GM12892 (cell line): ENCODE results near the gene TAMALIN.

Source experiments
- DNase-seq: peaks from one replicate; pipeline ENCODE4 v3.0.0; 2011; ENCODE audit not compliant: insufficient read length
- FAIRE-seq: peaks from 2 replicates; lab custom pipeline; 2011; peaks lifted over from hg19 to GRCh38; lab: Jason Lieb, UNC
- POLR2A ChIP-seq: IDR thresholded peaks from 2 replicates; pipeline ENCODE4 v1.6.1; 2011; ENCODE audit warnings: low read depth, low read length, control low read depth
- POLR2AphosphoS5 ChIP-seq: IDR thresholded peaks from 2 replicates; pipeline ENCODE4 v1.6.1; 2011; ENCODE audit warnings: low read depth, low read length, control low read depth
- TAF1 ChIP-seq: IDR thresholded peaks from 2 replicates; pipeline ENCODE4 v1.6.1; 2011; ENCODE audit warnings: low read depth, mild to moderate bottlenecking, control low read depth, low read length, borderline replicate concordance

TAMALIN gene

DNA sequence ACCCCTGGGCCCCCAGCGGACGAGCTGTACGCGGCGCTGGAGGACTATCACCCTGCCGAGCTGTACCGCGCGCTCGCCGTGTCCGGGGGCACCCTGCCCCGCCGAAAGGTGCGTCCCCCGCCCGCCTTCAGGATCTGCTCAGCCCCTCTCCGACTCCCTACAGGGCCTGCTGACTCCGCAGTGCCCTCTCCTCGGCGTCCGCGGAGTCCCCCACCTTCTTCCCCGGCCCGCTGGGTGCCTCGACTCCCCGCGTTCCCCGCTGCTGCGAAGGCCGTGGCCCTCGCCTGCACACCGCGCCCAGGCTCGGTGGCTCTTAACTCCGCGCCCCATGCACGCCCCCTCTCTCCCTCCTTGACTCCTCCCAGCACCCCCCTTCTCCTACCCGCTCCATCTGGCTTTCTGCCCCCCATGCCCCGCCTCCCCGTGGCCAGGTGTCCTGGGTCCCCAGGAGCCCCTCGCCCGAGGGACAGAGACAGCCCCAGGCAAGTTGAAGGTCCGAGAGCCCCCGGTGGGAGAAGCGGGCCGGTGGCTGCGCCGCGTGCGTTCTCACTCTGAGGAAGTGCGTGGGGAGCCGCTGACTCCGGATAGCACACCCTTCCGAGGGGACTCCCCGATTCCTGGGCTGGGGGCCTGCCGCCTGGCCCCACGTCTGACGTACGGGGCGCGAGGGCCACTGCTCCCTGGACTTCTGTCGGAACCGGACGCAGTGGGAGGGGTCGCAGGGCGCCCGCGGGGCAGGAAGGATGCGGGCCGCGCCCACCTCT, 594 bp downstream of the TAMALIN start:
- no peak for FAIRE-seq
- DNase-seq, result no peak
- TF ChIP-seq POLR2A, result no peak
- TF ChIP-seq POLR2AphosphoS5, result no peak
- TF ChIP-seq TAF1, result no peak

DNA sequence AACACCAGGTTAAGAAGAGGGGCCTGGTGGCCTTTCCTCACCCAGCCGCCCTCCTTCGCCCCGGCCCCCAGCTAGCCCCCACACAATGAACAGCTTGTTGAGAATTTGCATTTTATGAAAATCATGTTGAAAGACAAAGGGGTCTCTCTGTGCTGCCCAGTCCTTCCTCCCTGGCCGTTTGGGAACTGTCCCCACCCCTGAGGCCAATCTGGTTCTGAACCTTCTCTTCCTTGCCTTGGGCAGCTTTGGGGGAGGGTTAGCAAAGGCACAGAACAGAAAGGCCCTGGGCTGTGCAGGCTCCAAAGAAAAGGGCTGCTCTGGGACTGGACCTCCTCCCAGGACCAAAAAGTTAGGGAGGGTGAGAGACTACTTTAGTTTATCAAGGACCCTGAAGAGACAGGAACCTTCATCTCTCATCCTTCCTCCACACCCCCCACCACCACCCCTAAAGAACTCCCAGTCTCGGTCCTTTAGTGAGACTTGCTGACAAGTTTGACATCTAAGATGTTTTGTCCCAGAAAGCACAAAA, 1.3 kb downstream of the TAMALIN start:
- TF ChIP-seq TAF1 (no peak), POLR2A (no peak), POLR2AphosphoS5 (no peak)
- DNase-seq (no peak), FAIRE-seq (no peak)

DNA sequence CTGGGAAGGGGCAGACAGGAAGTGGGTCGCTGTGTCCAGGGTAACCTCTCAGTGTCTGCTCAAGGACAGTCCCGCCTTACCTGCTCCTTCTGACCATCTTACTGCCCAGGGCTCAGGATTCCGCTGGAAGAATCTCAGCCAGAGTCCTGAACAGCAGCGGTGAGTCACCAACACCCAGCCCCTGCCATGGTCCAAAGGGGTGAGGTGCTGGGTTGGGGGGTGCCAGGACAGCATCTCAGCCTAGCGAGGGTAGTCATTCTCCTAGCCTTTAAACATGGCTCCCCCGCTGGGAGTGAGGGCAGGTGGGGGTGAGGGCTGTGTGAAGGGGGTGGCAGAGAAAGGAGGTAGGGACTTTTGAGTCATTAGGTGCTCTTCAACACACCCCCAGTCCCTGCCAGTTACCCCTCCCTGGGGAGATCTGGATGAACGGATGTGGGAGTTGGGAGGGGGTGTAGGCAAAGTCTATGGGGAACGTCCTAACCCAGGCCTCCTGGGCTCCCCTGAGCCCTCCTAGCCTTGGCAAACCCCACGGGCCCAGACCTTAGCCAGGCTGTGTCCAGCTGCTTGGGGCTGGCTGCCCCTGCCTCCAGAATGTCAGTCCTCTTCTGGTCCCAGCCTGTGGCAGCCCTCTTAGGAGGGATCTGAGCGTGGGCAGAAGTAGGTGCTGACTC, 2.5 kb downstream of the TAMALIN start:
- DNase-seq (no peak), FAIRE-seq (no peak)
- TF ChIP-seq POLR2AphosphoS5 (no peak), TAF1 (no peak), POLR2A (no peak)

DNA sequence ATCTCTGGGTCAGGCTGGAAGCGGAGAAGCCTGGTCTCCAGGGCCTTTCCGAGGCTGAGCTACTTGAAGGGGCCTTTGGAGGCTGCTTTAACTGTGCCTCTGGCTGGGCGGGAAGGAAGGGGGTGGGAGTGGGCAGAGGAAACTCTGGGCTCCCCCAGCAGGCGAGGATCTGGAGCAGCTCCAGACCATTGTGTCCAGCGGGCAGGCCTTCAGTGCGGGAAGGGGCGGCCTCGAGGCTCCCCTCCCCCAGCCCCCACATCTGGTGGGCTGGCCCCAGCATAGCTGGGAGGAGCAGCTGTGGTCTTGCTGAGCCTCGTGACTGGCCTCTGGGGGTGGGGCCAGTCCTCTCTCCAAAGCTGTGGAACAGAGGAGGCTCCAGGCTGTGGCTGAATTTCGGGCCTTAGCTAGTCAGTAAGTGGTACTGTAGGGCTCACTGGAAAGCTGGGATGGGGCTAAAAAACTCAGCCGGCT, 3.4 kb downstream of the TAMALIN start:
- FAIRE-seq, result no peak

DNA sequence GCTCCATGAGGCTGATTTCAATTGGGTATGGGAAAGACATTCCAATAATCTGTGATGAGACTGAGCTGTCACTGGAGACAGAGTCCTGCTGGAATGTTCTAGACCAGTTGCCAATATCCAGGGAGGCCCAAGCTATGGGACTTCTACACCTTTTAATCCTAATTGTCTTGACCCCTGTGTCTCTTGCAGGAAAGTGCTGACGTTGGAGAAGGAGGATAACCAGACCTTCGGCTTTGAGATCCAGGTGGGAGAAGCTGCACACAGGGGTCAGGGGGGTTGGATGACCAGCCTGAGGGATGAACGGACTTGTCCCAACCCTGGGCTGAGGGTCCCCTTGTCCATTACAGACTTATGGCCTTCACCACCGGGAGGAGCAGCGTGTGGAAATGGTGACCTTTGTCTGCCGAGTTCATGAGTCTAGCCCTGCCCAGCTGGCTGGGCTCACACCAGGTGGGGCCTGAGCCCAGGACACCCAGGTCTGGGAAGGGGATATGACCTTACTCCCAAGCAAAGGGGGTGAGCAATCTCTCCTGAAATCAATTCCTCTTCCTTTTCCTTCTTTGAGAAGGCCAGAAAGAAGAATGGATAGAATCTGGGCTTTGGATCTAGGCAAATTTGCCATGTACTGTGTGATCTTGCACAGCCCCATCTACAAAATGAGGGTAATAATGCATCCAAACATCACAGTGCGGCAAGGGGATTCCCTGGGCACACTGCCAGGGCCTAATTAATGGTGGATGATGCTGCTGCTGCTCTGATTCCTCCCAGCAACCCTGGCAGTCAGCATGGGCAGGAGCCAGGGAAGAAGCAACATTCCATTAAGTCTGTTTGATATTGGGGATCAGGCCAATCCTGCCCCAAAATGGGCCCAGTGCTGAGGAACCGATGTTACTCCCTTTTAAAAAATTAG, 4.2 kb downstream of the TAMALIN start:
- no peak for DNase-seq
- FAIRE-seq, result no peak
- TF ChIP-seq TAF1 (no peak), POLR2A (no peak), POLR2AphosphoS5 (no peak)

More for the DNA sequence above, 3.4 kb downstream of the TAMALIN start:
- TF ChIP-seq POLR2AphosphoS5 (no peak), TAF1 (no peak), POLR2A (no peak)
- DNase-seq, result no peak

DNA sequence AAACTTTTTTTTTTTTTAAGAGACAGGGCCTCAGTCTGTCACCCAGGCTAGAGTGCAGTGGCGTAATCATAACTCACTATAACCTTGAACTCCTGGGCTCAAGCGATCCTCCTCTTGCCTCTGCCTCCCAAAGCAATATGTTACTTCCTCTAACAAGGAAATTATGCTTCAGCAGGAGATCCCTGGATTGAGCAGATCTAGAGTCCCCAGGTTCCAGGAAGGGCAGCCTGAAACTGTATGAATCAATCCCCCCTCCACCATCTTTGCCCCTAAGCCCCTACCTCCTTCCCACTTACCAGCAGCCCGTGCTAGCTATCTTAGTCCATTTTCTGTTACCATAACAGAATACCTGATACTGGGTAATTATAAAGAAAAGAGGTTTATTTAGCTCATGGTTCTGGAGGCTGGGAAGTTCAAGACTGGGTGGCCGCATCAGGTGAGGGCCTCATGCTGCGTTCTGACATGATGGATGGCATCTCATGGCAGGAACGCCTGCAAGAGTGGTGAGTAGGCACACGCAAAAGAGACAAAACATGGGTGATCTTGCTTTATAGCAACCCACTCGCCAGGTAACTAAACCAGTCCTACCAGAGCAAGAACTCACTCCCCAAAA, 5.0 kb downstream of the TAMALIN start:
- DNase-seq (no peak), FAIRE-seq (no peak)
- TF ChIP-seq POLR2AphosphoS5 (no peak), POLR2A (no peak), TAF1 (no peak)

DNA sequence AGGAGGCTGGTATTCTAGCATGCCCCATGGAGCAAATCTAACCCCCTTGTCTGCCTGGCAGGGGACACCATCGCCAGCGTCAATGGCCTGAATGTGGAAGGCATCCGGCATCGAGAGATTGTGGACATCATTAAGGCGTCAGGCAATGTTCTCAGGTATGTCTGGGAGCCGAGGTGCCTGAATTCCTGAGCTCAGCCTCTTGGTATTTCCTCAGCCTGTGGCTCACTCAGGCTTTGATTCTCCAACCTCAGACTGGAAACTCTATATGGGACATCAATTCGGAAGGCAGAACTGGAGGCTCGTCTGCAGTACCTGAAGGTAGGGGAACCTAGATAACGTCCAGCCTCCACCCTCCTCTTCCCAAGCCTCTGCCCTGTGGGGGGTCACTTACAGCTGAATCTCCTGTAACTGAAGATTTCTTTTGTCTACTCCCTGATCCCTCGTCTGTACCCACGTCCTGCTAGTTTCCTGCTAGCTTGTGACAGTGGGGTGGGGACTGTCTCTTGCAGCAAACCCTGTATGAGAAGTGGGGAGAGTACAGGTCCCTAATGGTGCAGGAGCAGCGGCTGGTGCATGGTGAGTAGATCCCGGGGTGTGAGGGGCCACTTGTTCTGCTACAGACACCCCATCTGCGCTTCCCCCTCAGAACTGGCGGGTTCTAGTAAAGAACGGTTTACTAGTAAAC, 7.0 kb downstream of the TAMALIN start:
- DNase-seq, result no peak
- TF ChIP-seq POLR2AphosphoS5 (no peak), POLR2A (no peak), TAF1 (no peak)
- no peak for FAIRE-seq

DNA sequence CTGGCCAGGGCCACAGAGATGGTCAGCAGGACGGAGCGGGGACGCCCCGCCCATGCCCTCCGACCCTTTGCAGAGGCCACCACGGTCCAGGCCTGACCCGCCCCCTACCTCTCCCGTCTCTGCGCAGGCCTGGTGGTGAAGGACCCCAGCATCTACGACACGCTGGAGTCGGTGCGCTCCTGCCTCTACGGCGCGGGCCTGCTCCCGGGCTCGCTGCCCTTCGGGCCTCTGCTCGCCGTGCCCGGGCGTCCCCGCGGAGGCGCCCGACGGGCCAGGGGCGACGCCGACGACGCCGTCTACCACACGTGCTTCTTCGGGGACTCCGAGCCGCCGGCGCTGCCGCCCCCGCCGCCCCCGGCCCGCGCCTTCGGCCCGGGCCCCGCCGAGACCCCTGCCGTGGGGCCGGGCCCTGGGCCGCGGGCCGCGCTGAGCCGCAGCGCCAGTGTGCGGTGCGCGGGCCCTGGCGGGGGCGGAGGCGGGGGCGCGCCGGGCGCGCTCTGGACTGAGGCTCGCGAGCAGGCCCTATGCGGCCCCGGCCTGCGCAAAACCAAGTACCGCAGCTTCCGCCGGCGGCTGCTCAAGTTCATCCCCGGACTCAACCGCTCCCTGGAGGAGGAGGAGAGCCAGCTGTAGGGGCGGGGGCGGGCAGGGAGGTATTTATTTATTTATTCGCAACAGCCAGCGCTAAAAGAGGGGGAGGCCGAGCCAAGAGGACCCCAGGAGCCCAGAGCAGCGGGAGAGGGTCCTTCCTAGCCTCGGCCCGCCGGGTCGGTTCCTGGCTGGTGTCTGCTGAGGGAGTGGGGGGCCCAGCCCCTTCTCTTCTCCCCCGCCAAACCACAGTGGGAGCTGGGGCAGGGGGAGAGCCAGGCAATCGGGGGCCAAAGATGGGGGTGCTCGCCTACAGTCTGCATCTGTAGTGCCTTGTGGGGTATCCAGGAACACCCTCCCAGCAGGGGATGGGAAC, 8.1 kb downstream of the TAMALIN start:
- DNase-seq, result no peak
- FAIRE-seq, result no peak
- TF ChIP-seq POLR2AphosphoS5 (no peak), TAF1 (no peak), POLR2A (no peak)

DNA sequence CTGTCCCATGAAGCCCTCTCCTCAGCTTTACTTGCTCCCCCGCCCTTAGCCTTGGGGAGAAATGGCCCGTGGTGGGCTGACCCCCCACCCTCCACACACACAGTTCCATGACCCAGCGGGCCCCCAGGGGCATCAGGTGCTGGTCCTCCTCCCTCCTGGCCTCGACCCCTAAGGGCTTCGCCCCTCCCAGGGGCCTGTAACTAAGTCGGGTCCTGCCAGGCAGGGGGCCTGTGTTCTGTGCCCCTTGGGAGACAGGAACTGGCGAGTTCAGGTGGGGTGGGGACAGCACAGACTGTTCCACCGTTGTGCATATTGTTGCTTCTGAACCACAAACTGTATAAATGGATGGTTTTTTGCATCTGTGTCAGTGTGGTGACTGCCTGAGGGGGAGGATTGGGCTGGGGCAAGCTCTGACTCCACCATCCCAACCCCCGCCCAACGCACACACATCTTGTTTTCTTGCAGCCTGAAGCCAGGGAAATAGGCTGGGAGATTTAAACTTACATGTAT, 8.8 kb downstream of the TAMALIN start:
- no peak for DNase-seq
- no peak for FAIRE-seq
- TF ChIP-seq POLR2AphosphoS5 (no peak), POLR2A (no peak), TAF1 (no peak)
